PC-9 (cell line): Measurements from ENCODE around the gene ADAMTS12.

Source experiments
- EZH2 ChIP-seq: fragments of 200-600 bp; sonication (generic); IDR thresholded peaks from 2 replicates; pipeline ENCODE4 v1.8.0; 2017; ENCODE audit warnings: antibody characterized with exemption, low read depth
- TF ChIP-seq, protein P1 (sequence below): fragments of 200-600 bp; sonication (generic); conservative IDR thresholded peaks from 2 replicates; pipeline ENCODE4 v1.6.1; 2017; ENCODE audit warnings: mixed run types, antibody characterized with exemption, mild to moderate bottlenecking, moderate library complexity

DNA sequence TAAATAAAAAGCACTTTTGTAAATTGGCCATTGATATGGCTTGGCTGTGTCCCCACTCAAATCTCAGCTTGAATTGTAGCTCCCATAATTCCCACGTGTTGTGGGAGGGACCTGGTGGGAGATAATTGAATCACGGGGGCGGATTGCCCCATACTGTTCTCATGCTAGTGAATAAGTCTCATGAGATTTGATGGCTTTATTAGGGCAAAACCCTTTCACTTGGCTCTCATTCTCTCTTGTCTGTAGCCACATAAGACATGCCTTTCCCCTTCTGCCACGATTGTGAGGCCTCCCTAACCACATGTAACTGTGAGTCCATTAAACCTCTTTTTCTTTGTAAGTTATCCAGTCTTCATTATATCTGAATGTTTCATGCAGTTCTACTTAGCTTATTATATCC lies 297.8 kb downstream of the ADAMTS12 start:
- TF ChIP-seq, protein P1, sequence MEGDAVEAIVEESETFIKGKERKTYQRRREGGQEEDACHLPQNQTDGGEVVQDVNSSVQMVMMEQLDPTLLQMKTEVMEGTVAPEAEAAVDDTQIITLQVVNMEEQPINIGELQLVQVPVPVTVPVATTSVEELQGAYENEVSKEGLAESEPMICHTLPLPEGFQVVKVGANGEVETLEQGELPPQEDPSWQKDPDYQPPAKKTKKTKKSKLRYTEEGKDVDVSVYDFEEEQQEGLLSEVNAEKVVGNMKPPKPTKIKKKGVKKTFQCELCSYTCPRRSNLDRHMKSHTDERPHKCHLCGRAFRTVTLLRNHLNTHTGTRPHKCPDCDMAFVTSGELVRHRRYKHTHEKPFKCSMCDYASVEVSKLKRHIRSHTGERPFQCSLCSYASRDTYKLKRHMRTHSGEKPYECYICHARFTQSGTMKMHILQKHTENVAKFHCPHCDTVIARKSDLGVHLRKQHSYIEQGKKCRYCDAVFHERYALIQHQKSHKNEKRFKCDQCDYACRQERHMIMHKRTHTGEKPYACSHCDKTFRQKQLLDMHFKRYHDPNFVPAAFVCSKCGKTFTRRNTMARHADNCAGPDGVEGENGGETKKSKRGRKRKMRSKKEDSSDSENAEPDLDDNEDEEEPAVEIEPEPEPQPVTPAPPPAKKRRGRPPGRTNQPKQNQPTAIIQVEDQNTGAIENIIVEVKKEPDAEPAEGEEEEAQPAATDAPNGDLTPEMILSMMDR: no peak
- TF ChIP-seq EZH2: no peak
